ENCODE measurements around the gene OAS3. TPM values are rescaled to one million over a fixed set of nuclear protein-coding genes. Genes with fewer than 3 reads are reported as not detected.

Gene OAS3
- total and polyA plus RNA-seq, 2 donors (not counting 1 experiment from before 2014, with no cell fraction given) = 16.5 to 24.9 TPM

GRCh38 chr12:113007166-113007565 lies 68.9 kb downstream of the OAS3 start:
- no peak for DNase-seq
- intact Hi-C loops (cut with micrococcal nuclease) = no loop called here
- Mint-ChIP-seq H3K27ac (no peak overlapping the region), H3K9me3 (ENCODE audit: insufficient read depth) (peaks cover 2% of the 10 kb centered on the region), H3K4me1 (no peaks in the 10 kb centered on the region), H3K4me3 (no peak overlapping the region), H3K27me3 (no peaks in the 10 kb centered on the region)
- H4K20me1 ChIP-seq (ENCODE audit: control insufficient read depth, insufficient read depth, low read length, poor library complexity, severe bottlenecking) = no peaks in the 10 kb centered on the region
- no peaks in the 10 kb centered on the region for H3K79me2 ChIP-seq (ENCODE audit: control insufficient read depth, insufficient read depth, low read length)
- no peaks in the 10 kb centered on the region for H3K4me1 ChIP-seq (ENCODE audit: control insufficient read depth in 2 of 2, insufficient read depth in 2 of 2, low read length in 2 of 2)
- H3K4me3 ChIP-seq (ENCODE audit: control extremely low read depth in 1 of 5, extremely low read depth in 1 of 5, insufficient read depth in 1 of 5, low read depth in 2 of 5, low read length in 4 of 5) = no peak overlapping the region
- peaks cover 0 to 16% (median 8%) of the 10 kb centered on the region in 3 donors for H3K9me3 ChIP-seq (ENCODE audit: control extremely low read depth in 1 of 3, control insufficient read depth in 2 of 3, insufficient read depth in 1 of 3, low read length in 2 of 3)
- H3K9ac ChIP-seq (ENCODE audit: low read length) = no peak overlapping the region
- no peak for ATAC-seq (ENCODE audit: low read depth)
- no peaks in the 10 kb centered on the region for H3K27me3 ChIP-seq (replicated peaks in 1 of 4; ENCODE audit: control extremely low read depth in 1 of 4, control insufficient read depth in 3 of 4, insufficient read depth in 4 of 4, low read length in 3 of 4)
- no peak overlapping the region for H2AFZ ChIP-seq (ENCODE audit: insufficient read depth, low read depth, low read length, poor library complexity, severe bottlenecking)
- H3K4me2 ChIP-seq (replicated peaks; ENCODE audit: low read depth, low read length, poor library complexity, severe bottlenecking) = no peak overlapping the region
- POLR2A ChIA-PET = interaction anchor here (1.1 kb wide), 1 partner anchor 107 kb away, joined by 4 read pairs; no protein-coding TSS in a partner anchor
- WGBS (ENCODE audit: insufficient coverage) = 95% methylated on average over 4 of the region's 4 CpGs
- peaks cover 22 to 93% of the 10 kb centered on the region in 2 experiments for H3K36me3 ChIP-seq (replicated peaks in 1 of 2; ENCODE audit: control extremely low read depth in 1 of 2, control insufficient read depth in 1 of 2, extremely low read depth in 1 of 2, insufficient read depth in 2 of 2, low read length in 1 of 2)
- no peak overlapping the region for H3K27ac ChIP-seq (ENCODE audit: low read length in 2 of 2)
- TF ChIP-seq CTCF (IDR thresholded peaks at IDR 0.05) (no peak), EZH2 (IDR thresholded peaks at IDR 0.05; ENCODE audit: borderline replicate concordance, insufficient read depth, low read depth, low read length, poor library complexity, severe bottlenecking) (no peak)
- CTCF ChIA-PET = interaction anchor here (0.6 to 2.4 kb wide), 8 partner anchors 14 to 1611 kb away, joined by 3 to 12 read pairs (median 4); no protein-coding TSS in a partner anchor

GRCh38 chr12:113010701-113011100 lies 72.4 kb downstream of the OAS3 start:
- H3K36me3 ChIP-seq (replicated peaks in 1 of 2; ENCODE audit: control extremely low read depth in 1 of 2, control insufficient read depth in 1 of 2, extremely low read depth in 1 of 2, insufficient read depth in 2 of 2, low read length in 1 of 2) = peaks cover 22 to 59% of the 10 kb centered on the region in 2 experiments

More at GRCh38 chr12:113010701-113011100, 72.4 kb downstream of the OAS3 start:
- DNase-seq (no peak), ATAC-seq (ENCODE audit: low read depth) (no peak)
- no peak overlapping the region for H3K9ac ChIP-seq (ENCODE audit: low read length)
- no peaks in the 10 kb centered on the region for H4K20me1 ChIP-seq (ENCODE audit: control insufficient read depth, insufficient read depth, low read length, poor library complexity, severe bottlenecking)
- TF ChIP-seq CTCF (IDR thresholded peaks at IDR 0.05) (no peak), EZH2 (IDR thresholded peaks at IDR 0.05; ENCODE audit: borderline replicate concordance, insufficient read depth, low read depth, low read length, poor library complexity, severe bottlenecking) (no peak)
- H3K4me2 ChIP-seq (replicated peaks; ENCODE audit: low read depth, low read length, poor library complexity, severe bottlenecking) = no peak overlapping the region
- H3K4me3 ChIP-seq (ENCODE audit: control extremely low read depth in 1 of 5, extremely low read depth in 1 of 5, insufficient read depth in 1 of 5, low read depth in 2 of 5, low read length in 4 of 5) = no peak overlapping the region
- intact Hi-C loops (cut with micrococcal nuclease) = no loop called here
- Mint-ChIP-seq H3K4me3 (no peak overlapping the region), H3K27me3 (no peaks in the 10 kb centered on the region), H3K27ac (no peak overlapping the region), H3K4me1 (no peaks in the 10 kb centered on the region), H3K9me3 (ENCODE audit: insufficient read depth) (peaks cover 2% of the 10 kb centered on the region)
- ChIA-PET POLR2A (no interaction called here), CTCF (no interaction called here)
- H3K9me3 ChIP-seq (ENCODE audit: control extremely low read depth in 1 of 3, control insufficient read depth in 2 of 3, insufficient read depth in 1 of 3, low read length in 2 of 3) = peaks cover 0 to 16% (median 8%) of the 10 kb centered on the region in 3 donors
- WGBS (ENCODE audit: insufficient coverage) = 83% methylated on average over 1 of the region's 2 CpGs
- H2AFZ ChIP-seq (ENCODE audit: insufficient read depth, low read depth, low read length, poor library complexity, severe bottlenecking) = no peak overlapping the region
- H3K79me2 ChIP-seq (ENCODE audit: control insufficient read depth, insufficient read depth, low read length) = no peaks in the 10 kb centered on the region
- H3K4me1 ChIP-seq (ENCODE audit: control insufficient read depth in 2 of 2, insufficient read depth in 2 of 2, low read length in 2 of 2) = no peaks in the 10 kb centered on the region
- no peaks in the 10 kb centered on the region for H3K27me3 ChIP-seq (replicated peaks in 1 of 4; ENCODE audit: control extremely low read depth in 1 of 4, control insufficient read depth in 3 of 4, insufficient read depth in 4 of 4, low read length in 3 of 4)
- no peak overlapping the region for H3K27ac ChIP-seq (ENCODE audit: low read length in 2 of 2)
